Esophagus mucosa (tissue), 1 donor: ENCODE measurements around the gene ADGRA3. TPM values are rescaled to one million over a fixed set of nuclear protein-coding genes. Genes with fewer than 3 reads are reported as not detected.
A peak's percentile ranks its signal among the peaks of the same experiment; 100 is the strongest.
"Not testable (repeated sequence)": the region's sequence is repeated elsewhere in the genome, so short reads cannot be mapped to it uniquely, and the experiment has no call there.

Source experiments
- ATAC-seq: fragments of 200-7000 bp; cut with Tn5 transposase; one replicate; pipeline ENCODE4 v1.9.1; 2020
- total RNA-seq: library from RNA; stranded (reverse); gene quantifications from one replicate; pipeline ENCODE4 v1.2.4, GENCODE V29; 2023
- donor health status: DM: yes; HTN: yes; CAD: no.

Gene ADGRA3
- total RNA-seq, 1 donor from 2014 or later, result 6.3 TPM

- ATAC-seq, result no peak
Observed at GRCh38 chr4:22439947-22440346, 75.9 kb downstream of the ADGRA3 start.

- ATAC-seq, result no peak
Observed at GRCh38 chr4:22435652-22436051, 80.2 kb downstream of the ADGRA3 start.

GRCh38 chr4:22434895-22435294 lies 81.0 kb downstream of the ADGRA3 start:
- ATAC-seq, result peak; percentile 55

GRCh38 chr4:22430626-22431025 lies 85.2 kb downstream of the ADGRA3 start:
- no peak for ATAC-seq

DNA sequence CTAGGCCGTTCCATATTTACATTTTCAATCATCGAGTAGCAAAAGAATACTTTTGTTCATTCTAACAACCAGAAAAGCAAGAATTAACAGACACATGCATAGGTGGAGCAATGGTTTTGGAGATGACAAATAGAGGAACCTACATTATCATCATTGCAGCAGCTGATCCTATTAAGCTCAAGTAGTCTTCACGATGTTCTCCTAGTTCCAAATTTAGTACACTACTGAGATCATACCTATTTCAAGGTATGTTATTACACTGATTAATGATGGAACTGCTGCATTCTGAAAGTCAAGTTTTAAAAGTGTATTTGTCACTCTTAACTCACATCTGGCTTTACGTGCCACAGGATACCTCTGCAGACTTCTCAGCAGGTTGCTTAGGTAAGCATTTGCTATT lies 87.4 kb downstream of the ADGRA3 start:
- ATAC-seq, result no peak

GRCh38 chr4:22427675-22428074 lies 88.2 kb downstream of the ADGRA3 start:
- no peak for ATAC-seq

DNA sequence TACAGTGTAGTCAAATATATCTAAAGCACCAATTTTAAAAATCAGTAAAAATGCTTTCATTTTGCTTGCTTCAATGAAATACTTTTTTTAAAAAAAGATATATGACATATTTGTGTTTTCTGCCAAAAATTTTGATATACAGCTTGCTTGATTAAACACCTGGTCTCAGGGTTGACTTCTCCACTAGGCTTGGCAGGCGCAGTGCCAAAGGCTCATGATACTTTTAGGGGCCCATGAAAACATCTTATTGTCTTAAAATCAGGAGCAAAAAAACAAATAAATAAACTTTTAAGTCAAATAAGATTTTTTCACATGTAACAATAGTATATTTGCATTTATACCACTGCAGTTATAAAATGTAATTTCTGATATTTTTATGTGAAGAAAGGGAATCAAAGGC lies 95.6 kb downstream of the ADGRA3 start:
- ATAC-seq, result no peak

DNA sequence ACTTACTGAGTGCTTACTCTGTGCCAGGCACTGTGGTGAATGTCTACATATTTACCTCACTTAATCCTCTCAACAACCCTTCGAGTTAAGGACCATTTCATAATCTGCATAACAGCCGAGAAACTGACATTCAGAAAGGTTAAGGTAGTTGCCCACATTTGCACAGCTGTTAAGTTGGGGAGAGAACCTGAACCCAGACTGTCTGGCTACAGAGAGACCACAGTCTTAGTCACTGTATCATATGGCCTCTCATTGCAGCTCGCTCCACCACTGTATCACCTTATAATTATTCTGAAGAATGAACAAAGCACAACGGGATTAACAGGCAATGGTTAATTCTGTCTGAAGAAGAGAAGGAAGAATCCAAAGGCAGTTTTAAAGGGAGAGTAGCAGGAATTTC lies 98.5 kb downstream of the ADGRA3 start:
- no peak for ATAC-seq

DNA sequence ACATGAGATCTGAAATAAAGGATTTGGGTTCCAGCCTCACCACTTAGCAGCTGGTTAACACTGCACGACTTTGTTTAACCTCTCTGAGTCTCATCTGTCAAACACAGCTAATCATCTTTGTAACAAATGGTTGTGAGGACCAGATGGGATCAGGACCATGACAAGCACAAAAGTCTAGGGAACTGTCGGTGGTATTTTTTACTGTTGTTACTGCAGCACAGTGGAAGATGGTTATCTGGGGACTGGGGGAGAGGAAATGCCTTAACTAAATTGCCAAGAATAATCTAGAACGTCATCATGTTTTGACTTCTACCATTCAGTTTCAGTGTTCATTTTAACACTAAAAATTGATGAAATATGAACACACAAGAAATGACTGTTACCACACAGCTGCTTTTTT lies 99.5 kb downstream of the ADGRA3 start:
- ATAC-seq, result no peak

GRCh38 chr4:22414833-22415232 lies 101.0 kb downstream of the ADGRA3 start:
- no peak for ATAC-seq

DNA sequence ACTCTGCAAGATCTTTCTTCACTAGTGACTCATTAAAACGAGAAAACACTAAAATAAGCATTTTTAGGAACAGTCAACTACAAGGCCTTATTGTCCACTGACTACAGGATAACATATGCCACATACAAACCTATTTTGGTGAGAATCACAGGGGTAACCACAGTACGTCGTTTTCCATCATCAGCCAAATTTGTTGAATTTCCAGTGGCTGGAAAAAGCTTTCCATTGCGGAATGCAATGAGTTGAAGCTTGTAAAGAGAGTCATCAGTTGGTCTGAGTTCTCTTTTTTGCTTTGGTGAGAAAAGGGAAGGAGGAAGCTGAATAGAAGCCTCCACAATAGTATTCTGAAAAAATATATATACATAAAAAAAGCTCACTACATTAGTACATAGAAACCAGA lies 102.4 kb downstream of the ADGRA3 start:
- ATAC-seq, result no peak

GRCh38 chr4:22412013-22412412 lies 103.9 kb downstream of the ADGRA3 start:
- no peak for ATAC-seq

DNA sequence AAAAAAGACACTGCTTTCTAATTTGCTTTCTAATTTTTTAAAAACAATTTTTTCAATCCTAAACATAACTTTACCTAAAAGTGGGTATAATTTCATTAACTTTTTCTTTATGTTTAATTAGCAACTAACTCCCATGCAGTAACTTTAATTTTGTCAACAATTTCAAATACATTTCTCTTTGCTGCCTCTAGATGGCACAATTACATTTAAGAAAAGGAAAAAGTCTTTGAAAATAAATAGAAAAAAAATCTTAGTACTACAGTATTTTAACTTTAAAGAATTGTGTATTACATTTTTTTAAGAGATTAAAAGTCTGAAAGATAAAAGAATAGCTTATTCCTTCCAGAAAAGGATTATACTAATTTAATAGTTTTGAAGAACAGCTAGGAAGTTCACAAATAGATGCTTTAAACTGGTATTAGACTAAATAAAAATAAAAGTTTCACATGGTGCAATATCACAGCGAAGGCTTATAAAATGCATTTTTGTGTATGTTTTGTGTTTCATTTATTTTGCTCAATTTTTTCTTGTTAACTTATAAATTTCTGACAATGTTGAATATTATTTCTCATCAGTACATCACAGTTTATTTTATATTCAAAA lies 105.1 kb downstream of the ADGRA3 start:
- ATAC-seq, result no peak

GRCh38 chr4:22408474-22408873 lies 107.4 kb downstream of the ADGRA3 start:
- ATAC-seq, result no peak

GRCh38 chr4:22407361-22407760 lies 108.5 kb downstream of the ADGRA3 start:
- no peak for ATAC-seq

DNA sequence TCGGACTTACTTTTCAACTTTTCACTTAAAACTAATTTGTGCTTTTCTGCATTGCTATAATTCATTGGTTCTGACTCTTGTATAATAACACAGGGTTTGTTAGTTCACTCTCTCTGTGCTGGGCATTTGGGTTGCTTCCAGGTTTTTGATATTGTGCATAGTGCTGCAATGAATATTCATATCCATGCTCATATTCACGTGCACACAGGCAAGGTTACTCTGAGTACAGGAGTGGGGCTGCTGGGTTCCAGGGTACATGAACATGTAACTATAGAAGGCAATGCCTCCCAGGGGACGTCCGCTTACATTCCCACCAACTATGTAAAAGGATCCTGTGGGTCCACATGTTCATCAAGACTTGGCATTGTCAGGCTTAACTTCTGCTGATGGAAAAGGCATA lies 117.2 kb downstream of the ADGRA3 start:
- no peak for ATAC-seq

GRCh38 chr4:22391551-22391950 lies 124.3 kb downstream of the ADGRA3 start:
- ATAC-seq, result no peak

DNA sequence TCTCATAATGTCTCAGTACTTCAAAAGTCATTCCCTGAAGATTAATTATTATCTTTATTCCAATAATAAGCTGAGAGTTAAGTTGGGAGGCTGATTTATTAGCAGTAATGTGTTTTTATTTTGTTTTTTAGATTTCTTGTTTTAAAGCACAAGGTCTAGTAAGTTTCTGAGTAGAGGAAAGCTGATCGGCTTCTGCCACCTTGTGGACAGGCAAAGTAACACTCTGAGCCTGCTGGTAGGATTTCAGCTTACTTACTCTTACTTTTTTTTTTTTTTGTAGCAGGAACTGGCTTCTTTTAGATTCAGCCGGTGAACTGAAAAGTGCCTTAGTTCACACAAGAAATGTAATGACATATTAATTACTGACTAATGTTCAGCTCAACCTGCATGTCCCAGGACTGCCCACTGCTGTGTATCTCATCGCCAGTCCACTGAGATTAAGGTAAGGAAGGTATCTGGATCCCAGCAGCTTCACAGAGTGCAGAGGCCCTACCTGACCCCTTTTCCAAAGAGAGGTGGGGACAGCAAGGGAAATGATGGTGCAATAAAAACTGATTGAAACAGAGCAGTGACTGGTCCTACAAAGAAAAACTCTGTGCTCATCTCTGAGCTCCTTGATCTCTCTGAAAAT lies 126.5 kb downstream of the ADGRA3 start:
- ATAC-seq, result peak; percentile 63

DNA sequence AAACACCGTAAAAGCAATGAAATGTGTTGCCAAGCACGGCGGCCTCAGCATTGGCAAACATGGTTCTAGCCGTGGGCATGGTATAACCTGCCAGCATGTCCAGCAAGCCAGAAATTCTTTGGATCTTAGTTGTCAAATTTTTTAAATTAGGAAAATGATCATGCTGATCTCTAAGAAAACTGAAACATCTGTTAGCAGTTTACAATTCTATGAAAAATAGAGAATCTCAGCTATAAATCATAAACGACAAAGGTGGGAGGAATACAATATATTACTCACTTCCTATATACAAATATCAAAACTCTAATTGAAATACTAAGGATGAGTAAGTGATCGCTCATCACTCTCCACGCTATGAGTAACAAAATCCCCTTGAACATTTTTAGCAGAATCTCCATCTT lies 130.3 kb downstream of the ADGRA3 start:
- ATAC-seq, result no peak

DNA sequence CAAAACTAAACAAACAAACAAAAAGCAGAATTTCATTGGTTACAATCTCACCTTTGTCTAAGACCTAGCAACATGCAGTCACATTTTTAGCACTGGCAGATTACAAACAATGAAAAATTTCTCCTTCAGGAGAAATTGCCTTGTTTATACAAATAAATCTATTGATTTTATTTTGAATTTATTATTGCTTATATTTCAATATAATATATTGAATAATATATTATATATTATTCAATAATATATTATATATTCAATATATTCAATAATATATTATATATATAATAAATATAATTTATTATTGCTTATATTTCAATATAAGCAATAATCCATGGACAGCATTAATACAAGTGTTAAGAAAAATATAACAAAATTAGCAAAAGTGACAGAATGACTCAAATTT lies 131.7 kb downstream of the ADGRA3 start:
- no peak for ATAC-seq

- ATAC-seq, result not testable (repeated sequence)
Observed at GRCh38 chr4:22382216-22382615, 133.7 kb downstream of the ADGRA3 start.

DNA sequence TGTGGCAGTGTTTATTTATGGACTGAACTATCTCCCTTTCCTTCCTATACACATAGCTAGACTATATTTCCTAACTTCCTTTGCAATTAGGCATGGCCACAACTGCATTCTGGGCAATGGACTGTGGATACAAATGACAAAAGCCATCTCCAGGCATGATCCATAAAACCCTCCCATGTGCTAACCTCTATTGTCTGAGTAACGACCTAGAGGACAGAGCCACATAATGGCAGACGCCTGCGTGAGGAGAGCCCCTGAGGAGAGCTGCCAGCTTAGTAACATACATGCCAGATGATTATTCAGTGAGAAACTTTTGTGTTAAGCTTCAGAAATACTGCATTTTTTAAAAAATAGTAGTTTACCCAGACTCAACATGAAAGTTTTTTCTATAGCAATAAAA lies 142.9 kb downstream of the ADGRA3 start:
- ATAC-seq, result no peak

- ATAC-seq, result no peak
Observed at GRCh38 chr4:22369901-22370562, 145.8 kb downstream of the ADGRA3 start.

DNA sequence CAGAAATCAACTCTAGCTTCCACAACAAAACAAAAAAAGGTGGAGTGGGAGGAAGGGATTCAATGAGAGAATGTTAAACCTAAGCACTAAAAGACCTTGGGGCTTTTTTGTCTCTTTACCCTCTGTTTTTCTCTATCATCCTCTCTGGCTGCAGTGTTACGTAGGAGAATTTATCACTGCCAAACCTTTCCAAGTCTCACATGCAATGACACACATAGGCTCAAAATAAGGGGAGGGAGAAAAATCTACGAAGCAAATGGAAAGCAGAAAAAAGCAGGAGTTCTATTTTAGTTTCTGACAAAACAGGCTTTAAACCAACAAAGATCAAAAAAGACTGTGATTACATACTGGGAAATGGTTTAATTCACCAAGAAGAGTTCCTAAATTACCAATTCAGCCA lies 152.1 kb downstream of the ADGRA3 start:
- ATAC-seq, result no peak
